GM18861 (cell line): ENCODE measurements around the gene NLRP6.
"Not testable (repeated sequence)": the region's sequence is repeated elsewhere in the genome, so short reads cannot be mapped to it uniquely, and the experiment has no call there.

Experiments
- ATAC-seq: cut with Tn5 transposase; IDR thresholded peaks from one replicate; pipeline ENCODE4 v1.9.1; 2021; ENCODE audit not compliant: unreplicated experiment

Gene NLRP6

DNA sequence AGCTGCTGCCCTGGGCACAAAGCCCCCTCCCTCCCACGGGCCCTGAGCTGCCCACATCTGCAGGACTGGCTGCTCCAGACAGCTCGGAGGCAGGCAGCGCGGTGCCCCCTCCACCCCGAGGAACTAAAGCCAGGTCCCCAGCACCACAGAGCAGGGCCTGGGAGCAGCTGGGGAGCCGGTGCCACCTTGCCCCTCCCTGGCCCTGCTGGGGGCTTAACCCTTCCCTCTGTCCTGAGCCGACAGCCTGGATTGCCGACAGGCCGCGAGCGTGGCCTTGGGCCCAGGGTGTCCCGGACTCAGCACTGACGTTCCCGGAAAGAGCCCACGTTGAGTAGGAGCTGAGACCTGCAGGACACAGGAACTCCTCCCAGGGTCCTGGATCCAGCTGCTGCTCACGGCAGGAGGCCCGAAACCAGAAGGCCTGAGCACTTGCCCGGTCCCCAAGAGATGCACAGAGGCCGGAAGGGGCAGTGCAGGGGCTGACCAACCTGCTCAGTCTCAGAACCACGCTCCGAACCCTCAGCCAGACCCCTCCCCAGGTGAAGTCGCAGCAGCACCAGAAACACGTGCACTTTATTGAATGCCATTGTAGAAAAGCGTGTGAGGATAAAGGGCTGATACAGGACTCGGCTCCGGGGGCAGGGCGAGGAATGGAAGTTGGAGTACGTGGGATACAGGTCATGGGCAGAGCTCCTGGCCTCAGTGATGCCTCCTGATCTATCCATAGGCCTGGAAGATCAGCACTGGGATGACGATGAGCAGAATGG lies 41.1 kb downstream of the NLRP6 start:
- not testable (repeated sequence) for ATAC-seq

DNA sequence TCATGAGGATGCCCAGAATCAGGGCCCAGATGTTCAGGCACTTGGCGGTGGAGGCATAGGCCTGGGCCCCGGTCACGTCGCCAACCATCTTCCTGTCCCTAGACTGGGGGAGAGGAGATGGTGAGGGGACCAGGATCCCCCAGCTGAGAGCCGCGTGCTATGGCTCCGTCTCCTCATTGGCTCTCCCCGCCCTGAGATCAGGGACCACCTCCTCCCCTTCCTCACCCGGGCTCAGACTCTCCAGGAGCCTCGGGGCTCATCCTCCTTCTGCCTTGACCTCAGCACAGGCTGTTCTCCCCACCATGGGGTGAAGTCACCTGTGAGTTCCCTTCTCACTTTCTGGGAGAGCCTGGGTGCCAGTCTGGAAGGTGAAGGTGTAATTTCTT lies 41.7 kb downstream of the NLRP6 start:
- not testable (repeated sequence) for ATAC-seq

DNA sequence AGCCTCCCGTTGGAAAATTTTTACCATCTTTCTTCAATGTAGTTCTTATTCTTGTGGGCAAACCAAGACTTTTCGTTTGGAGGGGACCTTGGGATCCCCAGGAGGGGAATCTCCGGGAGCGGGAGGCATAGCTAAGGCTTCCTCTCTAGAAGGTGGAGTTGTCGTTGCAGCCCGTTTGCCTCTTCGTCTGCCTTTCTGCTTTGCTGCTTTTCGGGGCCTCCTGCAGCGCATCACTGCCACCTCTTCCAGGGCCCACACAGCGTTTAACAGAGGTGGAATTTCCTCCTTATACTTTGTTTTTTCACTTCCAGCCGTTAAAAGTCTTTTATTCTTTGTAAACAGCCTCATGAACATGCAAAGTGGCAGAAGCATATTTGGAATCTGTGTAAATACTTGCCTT lies 45.9 kb downstream of the NLRP6 start:
- no peak for ATAC-seq

DNA sequence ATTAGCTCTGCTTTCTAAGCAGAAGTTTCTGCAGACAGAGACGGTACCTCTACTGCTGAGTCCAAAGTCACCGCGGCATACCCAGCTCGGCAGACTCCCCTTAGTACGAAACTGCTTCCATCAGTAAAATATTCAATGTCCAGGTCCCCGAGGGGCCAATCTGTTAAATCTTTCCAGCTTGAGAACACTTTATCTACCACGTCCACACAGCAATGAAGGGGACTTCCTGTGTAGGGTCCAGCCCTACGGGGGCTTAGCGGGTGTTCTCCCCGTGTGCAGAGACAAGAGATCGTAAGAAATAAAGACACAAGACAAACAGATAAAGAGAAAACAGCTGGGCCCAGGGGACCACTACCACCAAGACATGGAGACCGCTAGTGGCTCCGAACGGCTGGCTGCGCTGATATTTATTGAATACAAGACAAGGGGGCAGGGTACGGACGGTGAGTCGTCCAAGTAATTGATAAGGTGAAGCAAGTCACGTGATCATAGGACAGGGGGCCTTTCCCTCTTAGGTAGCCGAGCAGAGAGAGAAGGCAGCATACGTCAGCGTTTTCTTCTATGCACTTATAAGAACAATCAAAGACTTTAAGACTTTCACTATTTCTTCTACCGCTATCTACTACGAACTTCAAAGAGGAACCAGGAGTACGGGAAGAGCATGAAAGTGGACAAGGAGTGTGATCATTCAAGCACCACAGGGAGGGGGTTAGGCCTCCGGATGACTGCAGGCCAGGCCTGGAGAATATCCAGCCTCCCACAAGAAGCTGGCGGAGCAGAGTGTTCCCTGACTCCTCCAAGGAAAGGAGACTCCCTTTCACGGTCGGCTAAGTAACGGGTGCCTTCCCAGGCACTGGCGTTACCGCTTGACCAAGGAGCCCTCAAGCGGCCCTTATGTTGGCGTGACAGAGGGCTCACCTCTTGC lies 46.6 kb downstream of the NLRP6 start:
- ATAC-seq: not testable (repeated sequence)

DNA sequence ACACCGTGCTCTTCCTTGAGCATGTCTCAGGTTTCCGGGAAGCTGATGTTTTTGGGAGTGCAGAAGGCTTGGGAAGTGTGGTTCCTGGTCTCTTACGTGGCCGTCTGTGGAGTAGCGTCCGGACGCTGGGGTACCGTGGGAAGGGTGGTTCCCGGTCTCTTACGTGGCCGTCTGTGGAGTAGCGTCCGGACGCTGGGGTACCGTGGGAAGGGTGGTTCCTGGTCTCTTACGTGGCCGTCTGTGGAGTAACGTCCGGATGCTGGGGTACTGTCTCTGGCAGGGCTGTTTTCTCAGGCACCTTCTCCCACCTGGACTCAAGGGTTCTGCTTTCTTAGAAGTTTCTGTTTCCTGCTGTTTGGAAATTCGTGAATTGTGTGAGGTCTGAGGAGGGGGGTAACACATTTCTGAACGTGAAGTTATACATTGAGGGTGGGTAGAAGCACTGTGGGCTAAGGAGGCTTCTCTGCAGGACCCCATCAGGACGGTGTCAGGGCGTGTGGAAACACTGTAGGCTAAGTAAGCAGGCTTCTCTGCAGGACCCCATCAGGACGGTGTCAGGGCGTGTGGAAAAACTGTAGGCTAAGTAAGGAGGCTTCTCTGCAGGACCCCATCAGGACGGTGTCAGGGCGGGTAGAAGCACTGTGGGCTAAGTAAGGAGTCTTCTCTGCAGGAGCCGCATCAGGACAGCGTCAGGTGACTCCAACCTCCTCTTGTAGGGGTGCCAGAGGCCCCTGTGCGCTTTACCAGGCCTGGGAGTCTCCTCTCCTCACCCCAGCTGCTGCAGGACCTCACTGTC lies 47.8 kb downstream of the NLRP6 start:
- ATAC-seq: no peak

DNA sequence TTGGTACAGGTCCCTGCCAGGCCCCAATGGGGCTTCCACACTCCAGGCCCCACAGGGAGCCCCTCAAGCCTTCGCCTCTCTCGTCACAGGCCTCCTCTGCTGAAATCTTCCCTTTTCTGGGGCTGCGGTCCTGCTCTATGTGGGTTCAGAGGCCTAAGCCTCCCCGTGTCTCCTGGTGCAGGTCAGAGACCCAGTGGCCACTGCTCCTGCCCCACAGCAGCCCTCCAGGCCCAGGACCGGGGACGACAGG lies 48.3 kb downstream of the NLRP6 start:
- no peak for ATAC-seq

DNA sequence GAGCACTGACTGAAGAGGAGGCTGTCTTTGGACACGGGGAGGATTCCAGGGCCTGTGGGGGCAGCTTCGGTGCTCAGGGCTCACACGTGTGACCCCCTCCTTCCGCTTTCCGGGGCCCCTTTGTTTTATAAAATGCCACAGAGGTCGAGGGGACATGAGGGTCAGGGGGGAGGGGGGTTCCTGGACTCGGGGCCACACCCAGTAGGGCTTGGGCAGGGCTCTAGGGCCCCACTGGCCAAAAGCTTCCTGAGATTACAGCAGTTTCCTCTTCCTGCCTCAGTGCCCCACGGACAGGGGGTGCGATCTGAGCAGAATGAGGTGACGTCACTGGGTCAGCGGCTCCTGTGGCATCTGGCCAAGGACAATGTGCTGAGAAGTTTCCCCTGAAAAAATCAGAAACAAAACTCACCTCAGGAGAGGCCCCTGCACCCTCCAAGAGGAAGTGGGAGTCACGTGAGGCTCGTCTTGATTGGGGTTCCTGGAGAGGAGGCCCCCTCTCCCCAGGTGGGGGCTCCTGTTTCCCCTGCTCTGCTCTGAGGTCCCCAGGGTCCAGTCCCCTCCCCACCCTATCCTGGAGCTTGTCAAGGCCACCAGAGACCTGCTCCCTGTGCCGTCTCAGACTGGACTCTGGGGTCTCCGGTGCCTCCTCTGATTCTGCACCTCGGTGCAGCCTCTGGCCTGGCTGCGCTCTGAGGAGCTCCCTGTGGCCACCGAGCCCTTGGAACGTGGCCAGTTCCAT lies 48.8 kb downstream of the NLRP6 start:
- peak; percentile 55 for ATAC-seq

DNA sequence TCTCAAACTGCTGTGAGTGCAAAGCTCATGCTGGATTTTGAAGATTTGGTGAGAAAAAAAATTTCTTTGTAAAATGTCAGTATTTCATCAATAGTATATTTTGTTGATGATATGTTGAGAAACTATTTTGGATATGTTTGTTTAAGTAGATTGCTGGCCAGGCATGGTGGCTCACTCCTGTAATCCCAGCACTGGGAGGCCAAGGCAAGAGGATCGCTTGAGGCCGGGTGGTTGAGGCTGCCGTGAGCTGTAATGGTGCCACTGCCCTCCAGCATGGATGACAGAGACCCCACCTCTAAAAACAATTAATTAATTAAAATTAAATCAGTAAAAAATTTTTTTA lies 49.3 kb downstream of the NLRP6 start:
- ATAC-seq: no peak

DNA sequence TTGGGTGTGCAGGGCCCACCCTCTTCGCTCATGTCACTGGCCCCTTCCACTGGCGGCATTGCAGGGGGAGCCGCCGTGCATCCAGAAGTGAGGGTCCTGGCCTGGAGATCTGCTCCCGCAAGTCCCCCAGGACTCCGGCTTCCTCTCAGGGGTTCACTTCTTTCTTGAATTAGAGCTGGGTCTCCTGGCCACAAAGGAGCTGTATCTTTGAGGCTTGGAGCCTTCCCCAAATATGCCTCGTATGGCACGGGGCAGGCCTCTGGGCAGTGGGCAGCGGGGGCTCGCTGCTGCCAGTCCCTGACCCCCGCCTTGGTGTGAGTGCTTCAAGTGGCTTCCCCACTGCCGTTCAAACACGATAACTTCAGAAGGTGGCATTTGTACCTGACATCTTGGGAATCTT lies 49.8 kb downstream of the NLRP6 start:
- ATAC-seq: no peak

DNA sequence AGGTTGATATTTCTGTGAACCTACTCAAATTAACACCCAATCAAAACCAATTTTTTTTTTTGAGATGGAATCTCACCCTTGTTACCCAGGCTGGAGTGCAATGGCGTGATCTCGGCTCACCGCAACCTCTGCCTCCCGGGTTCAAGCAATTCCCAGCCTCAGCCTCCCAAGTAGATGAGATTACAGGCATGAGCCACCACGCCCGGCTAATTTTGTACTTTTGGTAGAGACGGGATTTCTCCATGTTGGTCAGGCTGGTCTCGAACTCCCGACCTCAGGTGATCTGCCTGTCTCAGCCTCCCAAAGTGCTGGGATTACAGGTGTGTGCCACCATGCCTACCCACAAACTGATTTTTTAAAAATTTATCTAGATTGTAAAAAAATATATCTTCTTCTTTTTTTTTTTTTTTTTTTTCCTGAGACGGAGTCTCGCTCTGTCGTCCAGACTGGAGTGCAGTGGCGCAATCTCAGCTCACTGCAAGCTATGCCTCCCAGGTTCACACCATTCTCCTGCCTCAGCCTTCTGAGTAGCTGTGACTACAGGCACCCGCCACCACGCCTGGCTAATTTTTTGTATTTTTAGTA lies 50.4 kb downstream of the NLRP6 start:
- ATAC-seq: not testable (repeated sequence)

DNA sequence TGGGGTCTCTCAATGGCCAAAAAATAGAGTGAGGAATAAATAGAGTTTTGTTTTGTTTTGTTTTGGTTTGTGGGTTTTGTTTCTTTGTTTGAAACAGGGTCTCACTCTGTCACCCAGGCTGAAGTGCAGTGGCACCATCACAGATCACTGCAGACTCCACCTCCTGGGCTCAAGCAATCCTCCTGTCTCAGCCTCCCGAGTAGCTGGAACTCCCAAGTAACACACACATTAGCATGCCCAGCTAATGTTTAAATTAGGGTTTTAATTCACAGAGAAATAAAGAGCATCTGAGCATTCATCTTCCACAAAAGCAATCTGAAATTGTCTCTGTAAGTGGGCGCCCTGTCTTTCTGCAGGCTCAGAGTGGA lies 51.7 kb downstream of the NLRP6 start:
- ATAC-seq: no peak

DNA sequence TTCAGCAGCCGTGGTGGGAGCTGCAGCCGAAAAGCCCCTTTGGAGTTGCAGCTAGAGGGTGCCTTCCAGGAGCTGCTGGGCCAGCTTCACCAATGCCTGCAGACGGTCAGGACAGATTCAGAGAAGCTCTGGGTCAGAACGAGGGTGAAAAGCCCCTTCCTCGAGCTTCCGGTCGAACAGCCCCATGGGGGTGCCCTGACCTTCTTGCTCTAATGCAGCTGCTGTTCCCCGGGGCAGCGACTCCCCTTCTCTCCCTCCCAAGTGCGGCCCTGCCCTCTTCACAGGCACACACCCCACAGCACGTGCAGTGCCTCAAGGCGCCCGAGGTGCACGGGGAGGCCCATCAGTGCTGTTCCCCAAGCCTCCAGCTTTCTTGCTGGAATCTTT lies 52.1 kb downstream of the NLRP6 start:
- ATAC-seq: no peak

DNA sequence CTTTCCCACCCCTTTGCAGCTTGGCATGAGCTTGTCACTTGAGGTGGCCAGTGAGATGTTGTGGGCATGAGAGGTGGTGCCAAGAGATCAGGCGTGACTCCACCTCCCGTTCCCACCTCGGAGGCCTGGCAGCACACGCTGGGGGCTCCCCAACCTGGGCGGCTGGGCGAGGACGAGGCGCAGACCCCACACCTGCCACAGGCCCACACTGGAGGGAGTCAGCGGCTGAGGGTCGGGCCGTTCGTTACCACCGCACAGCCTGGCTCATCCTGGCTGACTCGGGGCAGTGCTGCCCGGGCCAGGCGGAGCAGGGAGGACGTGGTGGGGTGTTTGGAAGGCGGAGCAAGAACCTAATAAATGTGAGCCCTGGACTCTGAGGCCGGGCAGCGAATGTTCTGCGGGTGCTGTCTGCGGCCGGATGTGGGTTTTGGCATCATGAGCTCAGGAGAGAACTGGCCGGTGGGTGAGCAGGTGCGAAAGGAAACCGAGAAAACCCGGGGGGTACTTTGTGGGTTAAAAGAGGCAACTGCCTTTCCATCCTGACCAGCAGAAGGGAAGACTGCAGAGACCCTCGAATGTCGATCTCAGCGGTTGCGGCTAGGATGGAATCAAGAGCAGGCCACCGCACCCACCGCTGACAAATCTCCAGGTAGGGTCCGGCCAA lies 52.6 kb downstream of the NLRP6 start:
- ATAC-seq: no peak

DNA sequence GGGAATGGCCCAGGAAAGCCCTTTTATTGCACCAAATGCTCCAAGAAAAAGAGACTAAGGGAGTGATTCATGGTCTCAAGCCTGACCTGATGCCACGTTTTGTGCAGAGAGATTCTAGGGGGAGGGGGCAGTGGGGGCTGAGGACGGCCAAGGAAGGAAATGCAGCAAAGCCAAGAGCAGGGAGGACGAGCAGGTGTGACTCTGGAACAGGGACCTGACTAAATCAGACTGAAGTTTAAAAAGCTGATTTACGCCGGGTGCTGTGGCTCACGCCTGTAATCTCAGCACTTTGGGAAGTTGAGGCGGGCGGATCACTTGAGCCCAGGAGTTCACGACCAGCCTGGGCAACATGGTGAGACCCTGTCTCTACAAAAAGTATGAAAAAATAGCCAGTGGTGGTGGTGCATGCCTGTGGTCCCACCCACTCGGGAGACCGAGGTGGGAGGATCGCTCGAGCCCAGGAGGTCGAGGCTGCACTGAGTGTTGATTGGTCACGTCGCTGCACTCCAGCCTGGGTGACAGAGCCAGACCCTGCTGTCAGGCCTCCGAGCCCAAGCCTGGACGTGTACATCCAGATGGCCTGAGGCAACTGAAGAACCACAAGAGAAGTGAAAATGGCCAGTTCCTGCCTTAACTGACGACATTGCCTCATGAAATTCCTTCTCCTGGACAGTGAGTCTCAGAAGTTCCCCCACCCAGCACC lies 53.3 kb downstream of the NLRP6 start:
- ATAC-seq: no peak

DNA sequence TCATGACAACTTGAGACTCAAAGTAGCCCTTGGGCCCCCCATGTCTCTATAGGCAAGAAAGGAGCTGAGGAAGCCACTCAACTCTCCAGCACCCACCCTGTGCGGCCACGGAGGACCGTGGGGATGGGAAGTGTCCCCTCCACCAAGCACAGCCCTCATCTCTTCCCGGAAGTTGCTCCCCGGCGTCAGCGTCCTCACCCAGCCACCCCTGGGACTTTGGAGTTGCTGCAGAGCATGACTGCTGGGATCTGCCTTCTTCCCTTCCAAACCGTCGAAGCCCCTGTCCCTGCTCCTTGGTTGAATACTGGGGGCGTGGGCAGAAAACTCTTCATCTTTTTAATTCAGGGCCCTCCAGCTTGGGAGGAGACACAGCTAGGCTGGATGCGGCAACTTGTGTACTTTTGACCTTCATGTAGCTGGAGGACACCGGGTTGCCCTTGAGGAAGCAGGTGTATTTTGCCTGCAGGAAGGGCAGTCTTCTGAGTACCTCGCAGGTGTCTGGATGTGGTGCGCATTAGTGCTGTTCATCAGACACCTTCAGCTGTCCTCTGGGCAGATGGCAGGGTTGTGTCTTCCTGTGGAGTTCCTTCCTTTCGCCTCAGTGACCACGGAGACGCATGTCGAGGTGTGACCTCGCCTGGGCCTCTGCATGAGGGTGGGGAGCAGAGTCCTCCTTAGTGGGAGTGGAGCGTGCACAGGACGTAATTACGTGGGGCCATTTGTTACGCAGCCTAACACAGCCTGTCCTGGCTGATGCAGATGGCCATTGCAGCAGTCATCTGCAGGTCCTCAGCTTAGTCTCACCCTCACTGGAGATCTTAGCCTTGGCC lies 54.7 kb downstream of the NLRP6 start:
- ATAC-seq: no peak

DNA sequence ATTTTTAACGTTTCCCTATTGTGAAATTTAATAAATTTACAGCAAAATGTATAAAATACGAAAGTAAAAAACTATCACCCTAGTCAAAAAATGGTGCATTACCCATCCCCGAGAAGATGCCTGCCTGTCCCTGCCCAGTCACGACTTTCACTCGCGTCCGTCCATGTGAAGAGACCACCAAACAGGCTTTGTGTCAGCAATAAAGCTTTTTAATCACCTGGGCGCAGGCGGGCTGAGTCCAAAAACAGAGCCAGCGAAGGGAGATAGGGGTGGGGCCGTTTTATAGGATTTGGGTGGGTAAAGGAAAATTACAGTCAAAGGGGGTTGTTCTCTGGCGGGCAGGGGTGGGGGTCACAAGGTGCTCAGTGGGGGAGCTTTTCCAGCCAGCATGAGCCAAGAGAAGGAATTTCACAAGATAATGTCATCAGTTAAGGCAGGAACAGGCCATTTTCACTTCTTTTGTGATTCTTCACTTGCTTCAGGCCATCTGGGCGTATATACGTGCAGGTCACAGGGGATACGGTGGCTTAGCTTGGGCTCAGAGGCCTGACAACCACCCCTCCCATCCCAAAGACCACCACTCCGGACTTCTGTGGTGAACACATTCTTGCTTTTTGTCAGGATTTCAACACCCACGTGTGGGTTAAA lies 55.5 kb downstream of the NLRP6 start:
- ATAC-seq: not testable (repeated sequence)

DNA sequence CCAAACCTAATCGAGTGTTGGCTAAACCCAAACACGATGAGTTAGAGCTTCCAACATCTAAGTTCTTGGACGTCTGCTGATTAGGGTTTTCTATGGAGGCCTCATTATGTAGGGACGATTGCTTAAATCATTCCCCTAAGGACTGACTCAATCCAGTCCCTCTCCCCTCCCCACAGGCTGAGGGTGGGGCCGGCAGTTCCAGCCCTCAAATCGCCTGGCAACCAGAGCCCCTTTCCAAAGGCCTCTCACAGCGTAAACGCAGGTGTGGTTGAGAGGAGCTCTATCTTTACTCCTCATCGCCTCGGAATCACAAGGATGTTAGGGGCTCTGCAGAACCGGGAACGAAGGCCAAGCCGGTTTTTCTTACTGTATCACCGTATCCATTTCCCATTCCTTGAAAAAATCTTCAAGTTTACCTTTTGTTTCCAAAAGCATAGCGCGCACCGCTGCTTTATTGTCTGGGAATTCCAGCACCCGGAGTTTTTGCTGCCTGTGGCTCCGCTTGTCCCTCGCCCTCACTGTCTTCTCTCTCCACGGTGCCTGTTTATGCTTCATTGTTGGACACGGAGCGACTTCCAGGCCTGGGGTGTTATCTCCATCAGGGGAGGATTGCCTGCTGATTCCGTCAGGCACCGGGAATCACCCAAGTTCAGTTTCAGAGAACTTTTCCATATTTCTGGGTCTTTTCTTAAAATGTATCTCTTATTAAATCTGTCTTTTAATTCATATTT lies 56.2 kb downstream of the NLRP6 start:
- no peak for ATAC-seq
